Measurements from ENCODE around the gene ODAPH. TPM values are rescaled to one million over a fixed set of nuclear protein-coding genes. Genes with fewer than 3 reads are reported as not detected.

ODAPH gene
- polyA plus RNA-seq, 1 donor (not counting 4 experiments of a cell fraction or from before 2014, with no cell fraction given) = 0.45 TPM

DNA sequence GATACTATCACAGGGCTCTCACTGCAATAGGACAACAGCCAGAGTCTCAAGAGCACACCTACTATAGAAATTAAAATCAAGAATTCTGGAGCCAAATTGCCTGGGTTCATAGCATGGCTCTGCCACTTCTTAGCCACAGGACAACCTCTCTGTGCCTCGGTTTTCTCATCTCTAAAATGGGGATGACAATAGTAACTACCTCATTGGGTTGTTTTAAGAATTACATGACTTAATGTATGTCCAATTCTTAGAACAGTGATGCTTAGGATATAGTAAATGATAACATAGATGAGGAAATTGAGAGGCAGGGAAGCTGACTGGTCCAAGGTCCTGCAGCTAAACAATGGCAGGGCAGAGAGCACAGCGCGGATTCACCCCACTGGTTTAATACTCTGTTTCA lies 11.0 kb upstream of the ODAPH start:
- Histone ChIP-seq H4K20me1 (ENCODE audit: control insufficient read depth, extremely low read depth, insufficient read depth, low read length) (no peaks in the 10 kb centered on the region), H3K36me3 (ENCODE audit: control insufficient read depth in 2 of 2, extremely low read depth in 1 of 2, insufficient read depth in 2 of 2, low read length in 2 of 2) (no peaks in the 10 kb centered on the region), H3K9me3 (ENCODE audit: control insufficient read depth, low read depth, low read length) (no peaks in the 10 kb centered on the region), H3K9ac (ENCODE audit: control insufficient read depth, extremely low read depth, insufficient read depth, low read length) (no peak overlapping the region), H3K27ac (ENCODE audit: control insufficient read depth, insufficient read depth, low read length) (no peak overlapping the region), H3K4me2 (ENCODE audit: control insufficient read depth, extremely low read depth, insufficient read depth, low read depth, low read length) (no peak overlapping the region), H3K79me2 (ENCODE audit: control insufficient read depth, insufficient read depth, low read length) (no peaks in the 10 kb centered on the region), H3K4me1 (ENCODE audit: control insufficient read depth, extremely low read depth, insufficient read depth, low read length) (peaks cover 19% of the 10 kb centered on the region), H3K27me3 (ENCODE audit: control insufficient read depth, extremely low read depth, insufficient read depth, low read length) (no peaks in the 10 kb centered on the region), H3K4me3 (ENCODE audit: control insufficient read depth in 2 of 3, extremely low read depth in 1 of 3, insufficient read depth in 2 of 3, low read depth in 1 of 3, low read length in 3 of 3) (no peak overlapping the region), H3K9me1 (ENCODE audit: control insufficient read depth, extremely low read depth, insufficient read depth, low read length) (no peaks in the 10 kb centered on the region), H2AFZ (ENCODE audit: control insufficient read depth, low read length) (no peak overlapping the region)
- FAIRE-seq (no peak), DNase-seq (ENCODE audit: low read depth, low spot score) (no peak)
- dilution Hi-C loops (cut with MboI; ENCODE audit: extremely low pct_ligation_motif_present, low sequenced_read_pairs) = no loop called here
- TF ChIP-seq, protein P1, sequence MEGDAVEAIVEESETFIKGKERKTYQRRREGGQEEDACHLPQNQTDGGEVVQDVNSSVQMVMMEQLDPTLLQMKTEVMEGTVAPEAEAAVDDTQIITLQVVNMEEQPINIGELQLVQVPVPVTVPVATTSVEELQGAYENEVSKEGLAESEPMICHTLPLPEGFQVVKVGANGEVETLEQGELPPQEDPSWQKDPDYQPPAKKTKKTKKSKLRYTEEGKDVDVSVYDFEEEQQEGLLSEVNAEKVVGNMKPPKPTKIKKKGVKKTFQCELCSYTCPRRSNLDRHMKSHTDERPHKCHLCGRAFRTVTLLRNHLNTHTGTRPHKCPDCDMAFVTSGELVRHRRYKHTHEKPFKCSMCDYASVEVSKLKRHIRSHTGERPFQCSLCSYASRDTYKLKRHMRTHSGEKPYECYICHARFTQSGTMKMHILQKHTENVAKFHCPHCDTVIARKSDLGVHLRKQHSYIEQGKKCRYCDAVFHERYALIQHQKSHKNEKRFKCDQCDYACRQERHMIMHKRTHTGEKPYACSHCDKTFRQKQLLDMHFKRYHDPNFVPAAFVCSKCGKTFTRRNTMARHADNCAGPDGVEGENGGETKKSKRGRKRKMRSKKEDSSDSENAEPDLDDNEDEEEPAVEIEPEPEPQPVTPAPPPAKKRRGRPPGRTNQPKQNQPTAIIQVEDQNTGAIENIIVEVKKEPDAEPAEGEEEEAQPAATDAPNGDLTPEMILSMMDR (optimal IDR thresholded peaks at IDR 0.05 in 1 of 3, IDR thresholded peaks at IDR 0.05 in 1 of 3, conservative IDR thresholded peaks at IDR 0.05 in 1 of 3; ENCODE audit: extremely low read depth in 1 of 3, insufficient read depth in 2 of 3, low read length in 3 of 3) = no peak
- TF ChIP-seq EZH2 (IDR thresholded peaks at IDR 0.05; ENCODE audit: low read length) = no peak

DNA sequence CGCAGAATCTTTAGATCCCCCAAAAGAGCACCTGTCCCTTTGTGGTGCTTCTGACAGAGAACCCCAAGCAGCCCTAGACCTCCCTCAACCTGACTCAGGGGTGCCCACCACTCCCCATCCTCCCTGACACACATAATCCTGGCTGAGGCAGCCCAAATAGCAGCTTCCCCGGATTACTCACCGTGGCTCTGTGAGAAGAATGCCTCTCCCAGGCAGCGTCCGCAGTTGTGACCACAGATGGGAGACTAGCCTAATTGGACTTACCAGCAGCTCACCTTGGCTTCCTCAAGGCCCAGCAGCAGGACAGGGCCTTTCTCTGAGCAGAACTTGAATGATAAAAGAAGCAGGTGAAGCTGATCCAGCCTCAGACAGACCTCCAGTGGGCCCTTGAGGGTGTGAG lies 10.3 kb upstream of the ODAPH start:
- no peaks in the 10 kb centered on the region for H3K36me3 ChIP-seq (ENCODE audit: control insufficient read depth in 2 of 2, extremely low read depth in 1 of 2, insufficient read depth in 2 of 2, low read length in 2 of 2)
- H4K20me1 ChIP-seq (ENCODE audit: control insufficient read depth, extremely low read depth, insufficient read depth, low read length) = no peaks in the 10 kb centered on the region
- no peak overlapping the region for H2AFZ ChIP-seq (ENCODE audit: control insufficient read depth, low read length)
- H3K4me2 ChIP-seq (ENCODE audit: control insufficient read depth, extremely low read depth, insufficient read depth, low read depth, low read length) = no peak overlapping the region
- H3K9me1 ChIP-seq (ENCODE audit: control insufficient read depth, extremely low read depth, insufficient read depth, low read length) = no peaks in the 10 kb centered on the region
- FAIRE-seq (no peak), DNase-seq (ENCODE audit: low read depth, low spot score) (no peak)
- H3K4me3 ChIP-seq (ENCODE audit: control insufficient read depth in 2 of 3, extremely low read depth in 1 of 3, insufficient read depth in 2 of 3, low read depth in 1 of 3, low read length in 3 of 3) = no peak overlapping the region
- H3K27me3 ChIP-seq (ENCODE audit: control insufficient read depth, extremely low read depth, insufficient read depth, low read length) = no peaks in the 10 kb centered on the region
- no peaks in the 10 kb centered on the region for H3K79me2 ChIP-seq (ENCODE audit: control insufficient read depth, insufficient read depth, low read length)
- dilution Hi-C loops (cut with MboI; ENCODE audit: extremely low pct_ligation_motif_present, low sequenced_read_pairs) = no loop called here
- TF ChIP-seq, protein P1 (optimal IDR thresholded peaks at IDR 0.05 in 1 of 3, IDR thresholded peaks at IDR 0.05 in 1 of 3, conservative IDR thresholded peaks at IDR 0.05 in 1 of 3; ENCODE audit: extremely low read depth in 1 of 3, insufficient read depth in 2 of 3, low read length in 3 of 3) = no peak
- TF ChIP-seq EZH2 (IDR thresholded peaks at IDR 0.05; ENCODE audit: low read length) = no peak
- H3K9me3 ChIP-seq (ENCODE audit: control insufficient read depth, low read depth, low read length) = no peaks in the 10 kb centered on the region
- H3K9ac ChIP-seq (ENCODE audit: control insufficient read depth, extremely low read depth, insufficient read depth, low read length) = no peak overlapping the region
- peaks cover 19% of the 10 kb centered on the region for H3K4me1 ChIP-seq (ENCODE audit: control insufficient read depth, extremely low read depth, insufficient read depth, low read length)
- no peak overlapping the region for H3K27ac ChIP-seq (ENCODE audit: control insufficient read depth, insufficient read depth, low read length)
